Nucleus accumbens (tissue), 56 donors: ENCODE results near the gene PIGR.

Experiments used
- DNase-seq, 56 donors: peaks; one replicate each; lab custom pipeline; 2025; lab: John Stamatoyannopoulos, UW

Gene PIGR

DNA sequence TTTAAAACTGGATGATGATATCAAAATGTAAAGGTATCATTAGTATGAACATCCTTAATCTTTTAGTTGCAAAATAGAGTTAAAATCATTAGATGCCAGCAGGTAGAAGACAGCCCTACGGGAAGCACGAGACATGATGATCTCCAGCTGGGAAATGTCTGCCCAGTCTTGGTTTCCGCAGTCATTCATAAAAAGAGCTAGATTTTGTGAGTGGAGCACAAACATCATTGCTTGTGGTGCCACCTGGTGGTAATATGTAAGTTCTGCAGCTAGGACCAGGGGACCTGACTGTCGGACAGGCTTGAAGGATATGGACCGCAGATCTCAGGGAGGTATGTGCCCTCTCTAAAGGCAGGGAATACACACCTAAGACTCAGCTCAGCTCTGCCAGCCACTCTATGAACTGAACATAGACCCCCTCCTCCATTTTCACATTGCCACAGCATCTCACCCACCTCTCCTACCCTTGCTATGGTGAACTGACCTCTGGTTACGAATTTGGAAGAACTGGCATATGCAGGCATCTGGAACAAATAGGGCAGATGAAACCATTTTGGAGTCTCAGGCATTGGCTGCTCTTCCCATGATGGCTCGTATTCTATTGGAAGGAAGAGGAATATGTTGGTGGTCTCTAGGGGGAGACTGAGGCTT, 33.7 kb downstream of the PIGR start:
- DNase-seq: peak in 41 of 56 donors; percentile 10 to 81 (median 34)

DNA sequence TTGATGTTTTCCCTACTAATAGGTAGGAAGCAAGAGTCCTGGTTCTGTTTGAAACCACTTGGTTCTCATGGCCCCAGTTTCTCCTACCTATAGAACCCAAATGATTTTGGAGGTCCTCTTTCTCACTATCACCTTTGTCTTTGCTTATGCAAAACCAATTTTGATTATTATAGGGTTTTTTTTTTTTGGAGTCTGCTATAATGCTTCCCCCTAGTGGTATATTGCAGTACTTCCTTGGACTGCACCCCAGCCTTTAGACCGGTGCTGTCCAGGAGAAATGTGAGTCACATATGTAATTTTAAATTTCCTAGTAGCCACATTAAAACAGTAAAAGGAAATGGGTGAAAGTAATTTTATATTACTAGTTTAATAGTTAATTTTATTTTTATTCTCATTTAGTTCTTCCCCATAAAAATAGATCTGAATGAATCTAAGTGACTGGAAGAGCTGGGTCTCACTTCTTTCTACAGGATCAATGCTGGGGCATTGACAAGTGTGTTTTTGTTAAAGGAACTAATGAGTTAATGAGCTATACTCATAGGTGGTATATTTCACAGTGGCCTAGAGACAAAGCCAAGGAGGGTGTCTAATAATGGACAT, 35.1 kb downstream of the PIGR start:
- peak in 1 of 56 donors; percentile 23 for DNase-seq

DNA sequence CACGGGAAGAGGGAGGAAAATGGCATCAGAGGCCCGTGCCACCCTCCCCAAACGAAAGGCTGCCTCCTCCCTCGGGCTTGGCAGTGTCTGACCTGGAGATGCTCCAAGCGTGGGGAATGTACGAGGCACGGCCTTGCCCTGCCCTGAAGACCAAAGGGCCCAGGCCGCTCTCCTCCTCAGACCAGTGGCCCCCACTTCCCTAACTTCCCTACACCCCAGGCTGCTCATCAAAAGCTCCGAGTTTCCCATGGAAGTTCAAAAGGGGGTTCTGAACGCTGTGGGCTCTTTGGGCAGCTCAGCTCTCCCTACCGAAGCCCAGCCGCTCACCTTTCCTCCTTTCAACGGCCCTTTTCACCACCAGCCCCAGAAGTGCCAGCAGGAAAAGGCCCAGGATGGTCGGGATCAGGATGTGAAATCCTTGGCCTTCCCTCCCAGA, 36.4 kb downstream of the PIGR start:
- no peak for DNase-seq

DNA sequence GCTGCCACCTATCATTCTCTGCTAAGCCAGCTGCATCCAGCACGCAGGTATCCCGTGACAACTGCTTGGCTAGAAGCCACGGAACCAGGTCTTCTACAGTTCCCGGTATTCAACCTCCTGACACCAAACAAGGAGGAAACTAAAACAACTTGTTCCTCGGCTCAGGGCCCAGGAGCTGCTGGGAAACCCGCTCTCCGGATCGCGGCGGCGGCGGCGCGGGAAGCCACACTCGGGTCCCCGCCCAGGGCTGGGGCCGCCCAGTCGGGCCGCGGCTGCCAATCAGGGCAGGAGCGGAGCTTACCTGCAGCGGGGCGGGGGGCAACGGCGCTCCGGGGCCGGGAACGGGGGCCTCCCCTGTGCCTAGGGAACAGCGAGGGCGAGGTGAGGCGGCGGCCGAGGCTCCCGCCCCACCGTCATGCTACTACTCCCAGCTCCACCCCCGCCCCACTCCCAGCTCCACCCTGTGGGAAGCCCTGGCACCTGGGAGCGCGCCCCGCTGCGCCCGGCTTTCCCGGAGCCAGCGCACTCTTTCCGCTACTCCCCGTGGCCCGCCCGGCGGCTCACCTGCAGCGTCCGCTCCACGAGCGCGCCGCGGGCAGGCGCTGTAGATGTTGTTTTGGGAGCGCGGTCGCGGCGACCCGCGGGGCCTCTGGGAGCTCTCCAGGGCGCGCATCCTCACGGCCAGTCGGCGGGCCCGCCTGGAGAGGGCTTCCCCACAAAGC, 36.9 kb downstream of the PIGR start:
- peak in 7 of 56 donors; percentile 14 to 72 (median 27) for DNase-seq

DNA sequence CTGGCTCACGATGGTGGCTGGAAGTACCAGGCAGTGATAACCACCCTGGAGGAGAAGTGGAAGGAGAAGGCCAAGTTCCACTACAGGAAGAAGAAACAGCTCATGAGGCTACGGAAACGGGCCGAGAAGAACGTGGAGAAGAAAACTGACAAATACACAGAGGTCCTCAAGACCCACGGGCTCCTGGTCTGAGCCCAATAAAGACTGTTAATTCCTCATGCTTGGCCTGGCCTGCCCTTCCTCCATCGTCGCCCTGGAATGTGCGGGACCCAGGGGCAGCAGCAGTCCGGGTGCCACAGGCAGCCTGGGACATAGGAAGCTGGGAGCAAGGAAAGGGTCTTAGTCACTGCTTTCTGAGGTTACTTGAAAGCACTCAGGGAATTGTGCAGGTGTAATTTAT, 38.2 kb downstream of the PIGR start:
- no peak for DNase-seq

DNA sequence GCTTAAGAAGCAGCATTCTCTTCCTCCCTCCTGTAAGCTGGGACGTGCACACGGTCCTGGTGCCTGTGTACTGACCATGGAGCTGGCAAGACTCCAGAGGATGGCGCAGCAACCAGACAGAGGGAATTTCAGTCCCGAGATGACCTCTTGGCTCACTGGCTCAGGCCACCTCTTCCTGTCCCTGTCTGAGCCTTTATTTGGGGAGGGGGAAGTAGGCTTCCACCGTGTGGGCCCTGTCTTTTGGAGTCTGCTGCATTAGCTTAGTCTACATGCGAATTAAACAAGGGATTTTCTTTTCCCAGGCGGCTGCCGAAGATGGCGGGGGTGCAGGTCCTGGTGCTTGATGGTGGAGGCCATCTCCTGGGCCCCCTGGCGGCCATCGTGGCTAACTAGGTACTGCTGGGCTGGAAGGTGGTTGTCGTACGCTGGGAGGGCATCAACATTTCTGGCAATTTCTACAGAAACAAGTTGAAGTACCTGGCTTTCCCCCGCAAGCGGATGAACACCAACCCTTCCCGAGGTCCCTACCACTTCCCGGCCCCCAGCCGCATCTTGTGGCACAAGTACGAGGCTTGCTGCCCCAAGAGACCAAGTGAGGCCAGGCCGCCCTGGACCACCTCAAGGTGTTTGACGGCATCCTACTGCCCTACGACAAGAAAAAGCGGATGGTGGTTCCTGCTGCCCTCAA, 38.8 kb downstream of the PIGR start:
- DNase-seq: no peak

DNA sequence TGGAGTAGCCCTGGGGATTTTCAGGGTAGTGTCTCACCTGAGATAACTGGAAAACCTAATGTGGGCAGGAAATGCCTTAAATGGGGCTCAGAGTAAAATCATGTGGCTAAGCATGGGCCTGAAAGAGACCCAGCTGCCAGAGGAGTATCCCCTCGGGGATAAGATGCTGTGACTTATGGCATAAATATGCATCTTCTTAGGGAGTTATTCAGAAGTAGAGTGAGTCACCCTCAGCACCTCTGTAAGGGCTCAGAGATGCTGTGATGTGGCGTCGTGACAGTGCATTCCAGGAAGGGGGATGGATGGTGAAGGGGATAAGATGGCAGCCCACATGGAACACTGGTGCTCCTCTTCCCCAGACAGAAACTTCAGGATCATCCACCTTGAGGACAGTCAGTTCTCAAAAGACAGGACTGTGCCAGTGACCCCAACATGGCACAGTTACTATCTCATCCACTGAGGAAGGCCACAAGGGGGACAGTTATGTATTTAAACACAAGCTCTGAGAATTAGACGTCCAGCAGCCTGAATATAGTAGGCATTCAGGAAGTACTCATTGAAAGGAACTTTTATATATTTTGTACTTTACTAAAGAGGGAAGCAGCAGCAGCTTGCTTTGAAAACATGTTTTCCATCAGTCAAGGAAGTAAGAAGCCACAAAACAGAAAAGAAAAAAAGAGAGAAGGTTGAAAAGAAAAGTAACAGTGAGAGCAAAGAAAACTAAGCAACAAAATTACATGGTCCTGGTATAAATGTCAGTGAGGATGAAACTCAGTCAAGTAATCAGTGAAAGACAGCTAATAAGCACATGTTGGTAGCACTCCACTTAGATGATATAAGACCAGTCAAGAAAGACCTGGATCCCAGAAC, 40.7 kb downstream of the PIGR start:
- no peak for DNase-seq

DNA sequence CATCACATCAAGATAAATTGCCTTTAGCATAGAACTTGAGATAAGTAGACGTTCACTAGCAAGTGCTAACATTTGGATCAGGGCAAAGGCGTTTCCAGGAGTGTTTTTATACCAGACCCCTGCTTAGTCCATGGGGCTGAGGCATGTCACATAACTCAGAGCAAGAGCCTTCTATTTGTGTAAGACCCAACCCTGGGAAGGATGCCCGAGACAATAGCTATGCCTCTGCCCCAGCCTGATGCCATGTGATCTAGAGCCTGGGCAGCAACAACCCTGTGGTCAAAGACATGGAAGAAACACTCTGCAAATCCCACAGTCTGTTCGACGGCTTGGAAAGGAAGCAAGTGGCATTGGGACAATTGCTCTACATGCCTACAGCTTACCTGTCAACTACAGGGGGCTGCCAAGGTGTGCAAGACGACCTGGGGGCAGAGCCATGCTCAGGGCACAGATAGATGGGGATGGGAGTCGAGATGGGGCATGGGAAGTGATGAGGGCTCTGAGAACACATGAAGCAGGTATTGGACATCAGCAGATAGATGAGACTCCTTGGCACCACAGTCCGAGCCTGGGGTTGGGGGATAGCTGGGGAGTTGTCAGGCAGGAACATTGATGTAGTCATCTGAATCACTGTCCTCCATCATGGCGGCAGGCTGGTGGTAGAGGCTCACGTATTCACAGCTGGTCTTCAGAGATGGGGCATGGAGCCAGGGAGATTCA, 41.7 kb downstream of the PIGR start:
- DNase-seq: no peak

DNA sequence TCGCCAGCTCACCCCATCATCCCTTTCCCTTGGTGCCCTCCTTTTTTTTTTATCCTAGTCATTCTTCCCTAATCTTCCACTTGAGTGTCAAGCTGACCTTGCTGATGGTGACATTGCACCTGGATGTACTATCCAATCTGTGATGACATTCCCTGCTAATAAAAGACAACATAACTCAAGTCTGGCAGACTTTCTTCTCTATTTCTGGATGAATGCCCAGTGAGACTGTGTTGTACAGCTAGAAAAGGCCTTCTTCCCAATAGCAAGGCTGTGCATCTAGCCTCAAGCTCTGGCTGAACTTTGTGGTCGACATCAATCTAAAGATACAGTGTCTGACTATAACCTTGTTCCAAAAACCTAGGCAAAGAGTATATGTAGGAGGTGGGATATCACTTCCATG, 42.6 kb downstream of the PIGR start:
- DNase-seq: no peak

DNA sequence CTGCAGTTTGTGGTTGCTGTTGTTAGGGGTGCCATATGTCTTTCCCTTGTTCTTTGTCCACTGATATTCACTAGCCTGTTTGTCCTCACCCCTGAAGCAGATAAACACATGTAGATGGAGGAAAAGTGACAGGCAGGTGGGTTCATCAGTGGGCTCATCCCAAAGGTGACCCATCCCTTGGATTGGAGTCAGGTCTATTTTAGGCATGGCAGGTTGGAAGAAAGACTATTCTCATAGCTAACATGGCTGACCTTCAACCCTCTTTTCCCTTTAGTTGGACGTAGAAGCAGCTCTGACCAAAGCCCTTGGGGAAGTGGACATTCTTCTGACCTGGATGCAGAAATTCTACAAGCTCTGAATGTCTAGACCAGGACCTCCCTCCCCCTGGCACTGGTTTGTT, 43.6 kb downstream of the PIGR start:
- DNase-seq: no peak

DNA sequence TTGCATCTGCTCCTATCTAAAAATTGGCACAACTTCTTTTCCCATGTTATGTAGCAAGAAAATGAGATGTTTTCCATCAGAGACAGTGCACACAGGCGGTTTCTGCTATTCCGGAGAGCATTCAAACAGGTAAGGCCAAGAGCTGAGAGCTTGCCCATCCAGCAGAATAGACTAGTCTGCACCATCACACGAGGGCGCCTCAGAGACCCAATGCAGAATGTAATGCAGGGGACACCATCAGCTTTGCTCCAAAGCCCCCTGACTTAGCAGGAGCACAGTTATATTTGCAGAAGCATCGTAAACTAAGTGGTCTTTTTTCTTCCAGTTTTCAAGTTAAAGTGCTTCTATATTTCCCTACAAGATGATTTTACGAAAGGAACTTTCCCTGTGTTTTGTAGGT, 44.3 kb downstream of the PIGR start:
- no peak for DNase-seq

DNA sequence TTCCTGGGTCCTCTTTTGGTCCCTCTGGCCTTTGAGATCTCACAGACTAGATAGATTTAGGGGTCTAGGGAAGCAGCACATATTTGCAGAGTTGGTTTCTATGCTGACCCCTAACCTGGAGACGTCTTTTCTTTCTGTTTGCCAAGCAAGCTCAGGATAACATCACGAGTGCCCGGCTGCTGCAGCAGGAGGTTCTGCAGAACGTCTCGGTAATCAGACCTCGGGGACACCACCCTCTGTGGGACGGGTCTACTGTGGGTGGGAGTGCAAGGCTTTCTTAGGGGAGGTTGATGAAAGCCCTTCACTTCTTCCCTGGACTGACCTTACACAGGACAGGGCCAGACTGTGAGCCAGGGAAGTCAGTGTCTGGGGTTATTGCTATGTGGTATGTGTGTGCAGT, 46.1 kb downstream of the PIGR start:
- DNase-seq: no peak

DNA sequence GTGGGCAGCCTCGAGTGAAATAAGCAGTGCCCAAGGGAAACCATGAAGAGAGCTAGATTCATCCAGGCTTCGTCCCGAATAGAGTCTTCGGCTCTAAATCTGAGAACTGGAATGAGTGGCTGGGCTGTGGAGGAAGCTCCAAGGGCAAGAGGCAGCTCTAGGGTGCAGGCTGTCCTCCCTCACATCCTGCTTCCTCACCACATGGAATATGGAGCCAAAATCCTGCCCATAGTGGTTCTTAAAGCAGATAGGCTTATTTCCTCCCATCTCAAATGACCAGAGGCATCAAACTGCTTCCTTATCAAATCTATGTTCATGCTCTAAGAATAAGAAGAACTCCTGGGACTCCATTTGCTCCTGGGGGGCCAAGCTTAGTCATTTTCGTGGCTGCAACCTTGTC, 46.5 kb downstream of the PIGR start:
- DNase-seq: no peak

DNA sequence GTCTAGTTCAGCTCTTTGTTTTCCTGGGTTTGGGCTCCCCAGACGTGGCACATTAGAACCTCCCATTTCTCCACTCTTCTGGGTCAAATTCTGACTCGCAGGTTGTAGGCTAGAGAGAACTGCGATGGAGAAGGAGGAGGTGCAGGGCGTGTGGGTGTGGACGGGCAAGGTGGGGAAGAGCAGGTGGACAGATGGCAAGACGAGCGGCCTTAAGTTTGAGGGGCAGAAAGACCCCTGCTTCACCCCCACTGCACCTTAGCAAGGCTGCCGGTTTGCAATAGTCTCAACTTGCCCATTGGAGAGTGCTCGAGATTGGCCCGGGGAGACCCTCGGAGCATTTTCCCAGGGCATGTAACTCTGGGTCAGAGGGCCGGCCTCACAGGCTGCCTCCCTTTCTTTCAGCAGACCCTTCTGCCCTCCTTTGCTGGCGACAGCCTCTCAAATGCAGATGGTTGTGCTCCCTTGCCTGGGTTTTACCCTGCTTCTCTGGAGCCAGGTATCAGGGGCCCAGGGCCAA, 47.3 kb downstream of the PIGR start:
- DNase-seq: no peak

DNA sequence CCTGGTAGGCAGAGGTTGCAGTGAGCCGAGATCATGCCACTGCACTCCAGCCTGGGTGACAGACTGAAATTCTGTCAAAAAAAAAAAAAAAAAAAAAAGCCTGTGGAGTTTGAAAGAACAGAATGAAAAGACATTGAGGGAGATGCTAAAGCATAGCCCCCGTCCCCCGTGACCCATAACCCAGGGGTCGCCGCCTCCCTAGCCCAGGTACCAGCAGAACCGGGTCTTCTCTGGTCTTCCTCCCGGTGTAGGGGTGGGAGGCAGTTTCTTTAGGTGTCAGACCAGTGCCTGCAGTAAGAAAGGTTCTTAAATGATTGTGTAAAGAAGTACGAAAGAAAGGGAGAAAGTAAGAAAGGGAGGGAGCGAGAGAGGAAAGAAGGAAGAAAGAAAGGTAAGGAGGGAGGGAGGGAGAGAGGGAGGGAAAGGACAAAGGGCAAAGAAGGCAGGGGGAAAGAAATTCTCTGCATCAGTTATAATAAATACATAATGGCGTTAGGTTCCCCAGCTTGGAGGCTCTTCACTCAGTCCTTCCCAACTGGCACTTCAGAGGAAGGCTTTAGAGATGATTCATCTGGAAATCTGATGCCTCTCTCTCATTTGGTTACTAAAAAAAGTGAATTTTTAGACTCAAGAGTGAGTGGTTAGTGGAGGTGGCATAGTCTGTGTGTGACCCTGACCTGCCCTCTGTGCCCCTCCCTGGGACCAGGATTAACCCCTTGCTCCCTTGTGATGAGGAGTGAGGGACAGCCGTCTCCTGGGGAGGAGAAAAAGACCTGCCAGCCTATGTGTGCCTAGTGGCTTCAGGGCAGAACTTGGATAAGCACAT, 48.0 kb downstream of the PIGR start:
- DNase-seq: no peak

DNA sequence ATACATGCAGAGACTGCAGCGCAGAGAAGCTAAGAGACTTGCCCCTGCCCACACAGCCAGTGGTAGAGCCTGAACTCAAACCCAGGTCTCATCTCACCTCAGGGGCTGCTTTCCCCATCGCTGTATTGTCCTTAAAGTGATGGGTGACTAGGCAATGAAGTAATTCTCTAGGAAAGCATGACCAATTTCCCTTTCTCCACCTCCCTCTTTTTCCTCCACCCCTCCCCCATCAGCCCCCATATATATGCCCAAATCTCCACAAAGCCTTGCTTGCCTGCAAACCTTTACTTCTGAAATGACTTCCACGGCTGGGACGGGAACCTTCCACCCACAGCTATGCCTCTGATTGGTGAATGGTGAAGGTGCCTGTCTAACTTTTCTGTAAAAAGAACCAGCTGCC, 49.1 kb downstream of the PIGR start, which contains the start of gene IL24:
Gene IL24 (plus strand): TSS at position 269 of the 400 bp plus-strand sequence. CDS start 390 bp downstream, outside the sequence.
- DNase-seq: no peak

DNA sequence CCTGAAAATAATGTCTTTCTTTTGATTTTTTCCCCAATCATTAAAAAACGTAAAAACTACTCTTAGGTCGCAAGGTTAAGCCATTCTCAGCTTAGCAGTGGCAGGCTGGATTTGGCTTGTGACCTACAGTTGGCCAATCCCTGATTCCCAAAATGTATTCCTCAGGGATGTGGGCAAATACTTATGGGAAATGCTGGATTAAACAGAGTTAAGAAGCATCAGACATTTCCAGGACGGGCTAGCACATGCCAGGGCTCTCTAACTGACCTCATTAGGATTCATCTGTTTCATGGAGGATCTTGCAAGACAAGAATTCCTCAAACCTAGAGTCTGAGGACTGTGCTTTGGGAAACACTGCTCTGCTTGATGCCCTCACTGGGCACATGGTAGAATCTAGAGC, 50.0 kb downstream of the PIGR start:
- no peak for DNase-seq

DNA sequence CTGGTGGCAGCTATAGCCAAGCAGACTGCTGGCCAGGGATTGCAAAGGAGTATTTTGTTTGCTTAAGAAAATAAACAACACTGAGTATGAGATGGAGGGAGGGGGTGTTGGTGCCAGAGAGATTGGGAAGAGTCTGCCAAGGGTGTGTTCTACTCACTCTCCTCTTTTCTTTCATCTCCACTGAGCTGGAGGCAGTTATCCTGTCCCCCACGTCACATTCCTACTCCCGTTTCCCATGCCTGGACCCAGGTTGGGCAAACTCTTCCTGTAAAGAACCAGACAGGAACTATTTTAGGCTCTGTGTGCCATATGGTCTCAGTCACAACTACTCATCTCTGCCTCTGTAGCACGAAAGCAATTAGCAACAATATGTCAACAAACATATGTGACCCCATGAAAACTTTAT, 50.4 kb downstream of the PIGR start:
- no peak for DNase-seq
